GM18520 (cell line): ENCODE results near the gene MLH1.

Experiments
- ATAC-seq: cut with Tn5 transposase; IDR thresholded peaks from one replicate; pipeline ENCODE4 v1.9.1; 2021; ENCODE audit not compliant: unreplicated experiment

The MLH1 gene

GRCh38 chr3:37087870-37088269 lies 94.6 kb downstream of the MLH1 start:
- no peak for ATAC-seq

- ATAC-seq = no peak
These were observed 99.2 kb downstream of the MLH1 start for GRCh38 chr3:37092484-37092883.

GRCh38 chr3:37093481-37093880 lies 100.2 kb downstream of the MLH1 start:
- no peak for ATAC-seq

GRCh38 chr3:37094636-37095035 lies 101.3 kb downstream of the MLH1 start:
- no peak for ATAC-seq

GRCh38 chr3:37096288-37096687 lies 103.0 kb downstream of the MLH1 start:
- ATAC-seq = no peak

GRCh38 chr3:37096975-37097374 lies 103.7 kb downstream of the MLH1 start:
- no peak for ATAC-seq

- no peak for ATAC-seq
These were observed 104.5 kb downstream of the MLH1 start for GRCh38 chr3:37097776-37098175.

- no peak for ATAC-seq
These were observed 105.6 kb downstream of the MLH1 start for GRCh38 chr3:37098884-37099283.

GRCh38 chr3:37099469-37099868 lies 106.2 kb downstream of the MLH1 start:
- no peak for ATAC-seq

- no peak for ATAC-seq
These were observed 107.1 kb downstream of the MLH1 start for GRCh38 chr3:37100411-37100810.
